Measurements from ENCODE around the gene NEDD4L. TPM values are rescaled to one million over a fixed set of nuclear protein-coding genes. Genes with fewer than 3 reads are reported as not detected.

NEDD4L gene
- total RNA-seq, 2 experiments from 2014 or later, result 3.2 to 3.3 TPM

DNA sequence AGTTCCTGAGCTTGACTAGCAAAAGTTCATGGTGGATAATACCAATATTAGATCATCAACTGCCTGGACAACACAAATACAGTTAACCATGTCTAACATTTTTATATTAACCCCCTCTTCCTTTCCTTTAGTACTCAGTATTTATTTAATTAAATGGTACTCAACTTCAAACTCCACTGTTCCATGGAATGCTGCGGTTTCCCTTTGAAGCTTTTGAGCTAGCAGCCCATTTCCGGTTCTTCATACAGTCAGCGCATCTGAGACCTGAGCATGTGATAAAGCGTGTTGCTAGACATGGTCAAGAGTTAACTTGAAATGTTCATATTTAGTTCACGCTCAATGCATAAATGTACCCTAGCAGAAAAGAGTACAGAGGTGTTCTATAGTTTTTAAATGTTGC is 306.5 kb downstream of the NEDD4L start:
- POLR2A ChIA-PET, result no interaction called here
- intact Hi-C loops (cut with micrococcal nuclease; ENCODE audit: unreplicated experiment), result no loop called here
- Histone ChIP-seq H4K20me1 (ENCODE audit: insufficient read depth, low read length) (no peaks in the 10 kb centered on the region), H3K4me3 (ENCODE audit: low read depth, low read length, poor library complexity, severe bottlenecking) (no peak overlapping the region), H3K27ac (ENCODE audit: low read depth, low read length, poor library complexity, severe bottlenecking) (no peak overlapping the region), H3K4me2 (ENCODE audit: low read length) (no peak overlapping the region), H3K9me2 (ENCODE audit: insufficient read depth, low read length) (no peaks in the 10 kb centered on the region), H3K4me1 (ENCODE audit: insufficient read depth, low read length, poor library complexity, severe bottlenecking) (no peaks in the 10 kb centered on the region), H2AFZ (ENCODE audit: low read length) (no peak overlapping the region), H3K9me3 (ENCODE audit: low read length) (no peaks in the 10 kb centered on the region), H3K36me3 (ENCODE audit: insufficient read depth, low read length) (no peaks in the 10 kb centered on the region), H3K79me2 (ENCODE audit: insufficient read depth, low read depth, low read length) (no peaks in the 10 kb centered on the region)
- CTCF ChIA-PET (ENCODE audit: unreplicated experiment), result no interaction called here
- no TSS peak for BruUV-seq (replicated peaks)
- DNase-seq (ENCODE audit: low spot score), result no peak
- TF ChIP-seq, protein P1, sequence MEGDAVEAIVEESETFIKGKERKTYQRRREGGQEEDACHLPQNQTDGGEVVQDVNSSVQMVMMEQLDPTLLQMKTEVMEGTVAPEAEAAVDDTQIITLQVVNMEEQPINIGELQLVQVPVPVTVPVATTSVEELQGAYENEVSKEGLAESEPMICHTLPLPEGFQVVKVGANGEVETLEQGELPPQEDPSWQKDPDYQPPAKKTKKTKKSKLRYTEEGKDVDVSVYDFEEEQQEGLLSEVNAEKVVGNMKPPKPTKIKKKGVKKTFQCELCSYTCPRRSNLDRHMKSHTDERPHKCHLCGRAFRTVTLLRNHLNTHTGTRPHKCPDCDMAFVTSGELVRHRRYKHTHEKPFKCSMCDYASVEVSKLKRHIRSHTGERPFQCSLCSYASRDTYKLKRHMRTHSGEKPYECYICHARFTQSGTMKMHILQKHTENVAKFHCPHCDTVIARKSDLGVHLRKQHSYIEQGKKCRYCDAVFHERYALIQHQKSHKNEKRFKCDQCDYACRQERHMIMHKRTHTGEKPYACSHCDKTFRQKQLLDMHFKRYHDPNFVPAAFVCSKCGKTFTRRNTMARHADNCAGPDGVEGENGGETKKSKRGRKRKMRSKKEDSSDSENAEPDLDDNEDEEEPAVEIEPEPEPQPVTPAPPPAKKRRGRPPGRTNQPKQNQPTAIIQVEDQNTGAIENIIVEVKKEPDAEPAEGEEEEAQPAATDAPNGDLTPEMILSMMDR (conservative IDR thresholded peaks at IDR 0.05; ENCODE audit: low read length), result no peak
- TF ChIP-seq EZH2phosphoT487 (IDR thresholded peaks at IDR 0.05; ENCODE audit: borderline replicate concordance, low read depth, low read length), result no peak

DNA sequence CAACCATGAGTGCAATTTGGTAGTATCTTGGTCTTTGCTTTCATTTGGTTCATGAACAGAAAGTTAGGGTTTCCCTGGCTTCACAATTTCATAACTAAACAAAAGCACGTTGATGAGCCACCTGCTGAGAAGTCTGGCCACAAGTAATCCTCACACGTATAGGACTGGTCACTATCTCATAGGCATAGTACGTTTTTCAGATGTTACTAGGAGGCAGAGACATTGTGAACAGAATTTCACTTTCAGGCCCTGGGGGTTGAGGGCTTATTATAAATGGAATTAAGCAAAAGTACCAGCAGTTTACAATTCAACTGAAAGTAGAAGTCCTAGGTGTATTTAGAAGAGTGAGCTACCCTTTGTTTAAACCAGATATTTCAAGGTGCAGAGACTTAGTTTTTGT is 307.8 kb downstream of the NEDD4L start:
- no peaks in the 10 kb centered on the region for H3K79me2 ChIP-seq (ENCODE audit: insufficient read depth, low read depth, low read length)
- DNase-seq (ENCODE audit: low spot score), result no peak
- H3K27ac ChIP-seq (ENCODE audit: low read depth, low read length, poor library complexity, severe bottlenecking), result no peak overlapping the region
- H2AFZ ChIP-seq (ENCODE audit: low read length), result no peak overlapping the region
- no peak overlapping the region for H3K4me2 ChIP-seq (ENCODE audit: low read length)
- H3K4me3 ChIP-seq (ENCODE audit: low read depth, low read length, poor library complexity, severe bottlenecking), result no peak overlapping the region
- H3K36me3 ChIP-seq (ENCODE audit: insufficient read depth, low read length), result no peaks in the 10 kb centered on the region
- POLR2A ChIA-PET, result no interaction called here
- no peaks in the 10 kb centered on the region for H3K9me2 ChIP-seq (ENCODE audit: insufficient read depth, low read length)
- H3K4me1 ChIP-seq (ENCODE audit: insufficient read depth, low read length, poor library complexity, severe bottlenecking), result no peaks in the 10 kb centered on the region
- intact Hi-C loops (cut with micrococcal nuclease; ENCODE audit: unreplicated experiment), result no loop called here
- no TSS peak for BruUV-seq (replicated peaks)
- H3K9me3 ChIP-seq (ENCODE audit: low read length), result no peaks in the 10 kb centered on the region
- CTCF ChIA-PET (ENCODE audit: unreplicated experiment), result no interaction called here
- H4K20me1 ChIP-seq (ENCODE audit: insufficient read depth, low read length), result no peaks in the 10 kb centered on the region
- TF ChIP-seq EZH2phosphoT487 (IDR thresholded peaks at IDR 0.05; ENCODE audit: borderline replicate concordance, low read depth, low read length), result no peak
- TF ChIP-seq, protein P1 (conservative IDR thresholded peaks at IDR 0.05; ENCODE audit: low read length), result no peak

DNA sequence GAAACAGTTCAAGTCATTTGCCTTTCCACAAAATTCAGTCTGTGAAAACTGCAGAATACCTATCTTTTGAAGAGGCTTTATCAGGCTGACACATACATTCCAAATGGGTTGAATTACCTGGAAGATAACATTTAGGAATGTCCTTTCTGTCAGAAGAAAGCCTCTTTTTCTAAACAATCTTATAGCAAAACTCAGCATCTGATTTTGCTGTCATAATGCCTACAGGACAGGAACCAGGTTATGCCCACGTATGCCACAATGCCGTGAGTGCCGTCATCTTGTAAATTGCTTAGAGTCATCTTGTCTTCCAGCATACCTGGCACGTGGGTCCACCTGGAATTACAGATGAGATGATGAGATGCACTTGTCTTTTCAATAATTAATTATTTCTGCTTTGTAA is 309.6 kb downstream of the NEDD4L start:
- BruUV-seq (replicated peaks), result no TSS peak
- no peaks in the 10 kb centered on the region for H4K20me1 ChIP-seq (ENCODE audit: insufficient read depth, low read length)
- CTCF ChIA-PET (ENCODE audit: unreplicated experiment), result no interaction called here

More for the DNA sequence above, 309.6 kb downstream of the NEDD4L start:
- H3K4me2 ChIP-seq (ENCODE audit: low read length), result no peak overlapping the region
- H3K9me2 ChIP-seq (ENCODE audit: insufficient read depth, low read length), result no peaks in the 10 kb centered on the region
- H3K36me3 ChIP-seq (ENCODE audit: insufficient read depth, low read length), result no peaks in the 10 kb centered on the region
- no peaks in the 10 kb centered on the region for H3K4me1 ChIP-seq (ENCODE audit: insufficient read depth, low read length, poor library complexity, severe bottlenecking)
- H3K9me3 ChIP-seq (ENCODE audit: low read length), result no peaks in the 10 kb centered on the region
- POLR2A ChIA-PET, result no interaction called here
- no peak overlapping the region for H3K27ac ChIP-seq (ENCODE audit: low read depth, low read length, poor library complexity, severe bottlenecking)
- DNase-seq (ENCODE audit: low spot score), result no peak
- H2AFZ ChIP-seq (ENCODE audit: low read length), result no peak overlapping the region
- H3K79me2 ChIP-seq (ENCODE audit: insufficient read depth, low read depth, low read length), result no peaks in the 10 kb centered on the region
- intact Hi-C loops (cut with micrococcal nuclease; ENCODE audit: unreplicated experiment), result no loop called here
- no peak for TF ChIP-seq EZH2phosphoT487 (IDR thresholded peaks at IDR 0.05; ENCODE audit: borderline replicate concordance, low read depth, low read length)
- TF ChIP-seq, protein P1 (conservative IDR thresholded peaks at IDR 0.05; ENCODE audit: low read length), result no peak
- no peak overlapping the region for H3K4me3 ChIP-seq (ENCODE audit: low read depth, low read length, poor library complexity, severe bottlenecking)

All from OCI-LY7 (cell line).